Neuronal stem cell (in vitro differentiated cells): ENCODE data around the gene LSAMP.

Source experiments
- DNase-seq: peaks from one replicate; pipeline ENCODE4 v3.0.0-alpha.2; 2013; ENCODE audit warnings: low spot score
- H2AFZ ChIP-seq: one replicate; pipeline ENCODE4 v1.6.1; 2013; ENCODE audit warnings: mild to moderate bottlenecking, low read length, inconsistent platforms
- H2AK5ac ChIP-seq: 2 replicates; pipeline ENCODE4 v1.6.1; 2013; ENCODE audit warnings: low read depth, mild to moderate bottlenecking, inconsistent platforms, low read length, moderate library complexity, mixed read lengths
- H2BK120ac ChIP-seq: 2 replicates; pipeline ENCODE4 v1.6.1; 2013; ENCODE audit warnings: low read depth, mild to moderate bottlenecking, inconsistent platforms, low read length, moderate library complexity, mixed read lengths
- H2BK12ac ChIP-seq: one replicate; pipeline ENCODE4 v1.6.1; 2013; ENCODE audit warnings: low read length, inconsistent platforms
- H2BK15ac ChIP-seq: 2 replicates; pipeline ENCODE4 v1.6.1; 2013; ENCODE audit warnings: mild to moderate bottlenecking, low read length, inconsistent platforms, mixed read lengths
- H2BK5ac ChIP-seq: one replicate; pipeline ENCODE4 v1.6.1; 2013; ENCODE audit warnings: inconsistent platforms, mild to moderate bottlenecking, low read length, moderate library complexity
- H3K14ac ChIP-seq: one replicate; pipeline ENCODE4 v1.6.1; 2013; ENCODE audit warnings: low read length, inconsistent platforms
- H3K18ac ChIP-seq: 2 replicates; pipeline ENCODE4 v1.6.1; 2013; ENCODE audit warnings: low read length, inconsistent platforms
- H3K23ac ChIP-seq: 2 replicates; pipeline ENCODE4 v1.6.1; 2013; ENCODE audit warnings: low read depth, mild to moderate bottlenecking, mixed read lengths, low read length, inconsistent platforms; ENCODE audit not compliant: poor library complexity
- H3K27ac ChIP-seq: replicated peaks from 3 replicates; pipeline ENCODE4 v1.5.1; 2013; ENCODE audit warnings: low read length, inconsistent platforms
- H3K27me3 ChIP-seq, 3 experiments: 2 replicates each; pipeline ENCODE4 v1.6.1; 2013; ENCODE audit warnings: low read length in 3 of 3, mild to moderate bottlenecking in 2 of 3, inconsistent platforms in 1 of 3, low read depth in 1 of 3, mixed read lengths in 1 of 3, moderate library complexity in 1 of 3; ENCODE audit not compliant: control insufficient read depth in 3 of 3, insufficient read depth in 3 of 3
- H3K36me3 ChIP-seq, 2 donors: replicated peaks in 1 of 2; 2 replicates each; pipeline ENCODE4 v1.6.1; 2013; ENCODE audit warnings: low read length in 2 of 2; ENCODE audit not compliant: control insufficient read depth in 2 of 2, insufficient read depth in 2 of 2
- H3K4ac ChIP-seq: 2 replicates; pipeline ENCODE4 v1.6.1; 2013; ENCODE audit warnings: inconsistent platforms, mild to moderate bottlenecking, low read length, moderate library complexity
- H3K4me1 ChIP-seq, 2 donors: 1 replicate in 1 of 2; 2 replicates in 1 of 2; pipeline ENCODE4 v1.6.1; 2013; ENCODE audit warnings: low read length in 2 of 2, low read depth in 1 of 2; ENCODE audit not compliant: control insufficient read depth in 2 of 2, insufficient read depth in 1 of 2
- H3K4me2 ChIP-seq: one replicate; pipeline ENCODE4 v1.6.1; 2013; ENCODE audit warnings: mild to moderate bottlenecking, low read length, inconsistent platforms; ENCODE audit not compliant: insufficient read depth, poor library complexity, severe bottlenecking
- H3K4me3 ChIP-seq, 2 donors: 2 replicates each; pipeline ENCODE4 v1.5.1; 2013; ENCODE audit warnings: low read length in 2 of 2, mild to moderate bottlenecking in 2 of 2, inconsistent platforms in 1 of 2, moderate library complexity in 1 of 2
- H3K79me1 ChIP-seq: one replicate; pipeline ENCODE4 v1.6.1; 2013; ENCODE audit warnings: low read depth, mild to moderate bottlenecking, inconsistent platforms, low read length, moderate library complexity
- H3K9ac ChIP-seq: one replicate; pipeline ENCODE4 v1.6.1; 2013; ENCODE audit warnings: mild to moderate bottlenecking, low read depth, low read length, inconsistent platforms; ENCODE audit not compliant: poor library complexity
- H3K9me3 ChIP-seq, 2 donors: replicated peaks in 1 of 2; 2 replicates each; pipeline versions ENCODE3 to v1.6.1; 2013; ENCODE audit warnings: low read length in 2 of 2, mild to moderate bottlenecking in 2 of 2, inconsistent platforms in 1 of 2, low read depth in 1 of 2, mixed read lengths in 1 of 2, moderate library complexity in 1 of 2; ENCODE audit not compliant: control insufficient read depth in 2 of 2, insufficient read depth in 1 of 2
- H4K8ac ChIP-seq: one replicate; pipeline ENCODE4 v1.6.1; 2013; ENCODE audit warnings: low read depth, mild to moderate bottlenecking, inconsistent platforms, low read length, moderate library complexity
- H4K91ac ChIP-seq: one replicate; pipeline ENCODE4 v1.6.1; 2013; ENCODE audit warnings: low read length, low read depth, mild to moderate bottlenecking, inconsistent platforms; ENCODE audit not compliant: poor library complexity
- WGBS, 2 donors: extraction: QIAGEN DNeasy Blood & Tissue Kit; methylation state at CpG; one replicate each; pipeline ENCODE4 v1.1.7; 2013; ENCODE audit warnings: missing lambda C conversion rate in 2 of 2, mixed read lengths in 1 of 2; ENCODE audit not compliant: insufficient read length in 2 of 2, insufficient replicate concordance in 1 of 2; ENCODE audit errors: extremely low coverage in 2 of 2; 5-methylcytosine and 5-hydroxymethylcytosine counted together

LSAMP gene

GRCh38 chr3:116033516-116033915 lies 411.8 kb downstream of the LSAMP start:
- WGBS, 2 donors, result no CpG with 5 or more reads among the region's 10 CpGs
- no peak for DNase-seq
- Histone ChIP-seq H2BK15ac (no peak overlapping the region), H2BK12ac (no peak overlapping the region), H3K4me3 (no peak overlapping the region), H3K27me3 (no peaks in the 10 kb centered on the region), H3K9me3 (no peaks in the 10 kb centered on the region), H3K79me1 (no peaks in the 10 kb centered on the region), H3K4me2 (no peak overlapping the region), H3K23ac (no peak overlapping the region), H3K36me3 (no peaks in the 10 kb centered on the region), H2AK5ac (no peak overlapping the region), H3K4me1 (peaks cover 5 to 23% of the 10 kb centered on the region in 2 donors), H4K8ac (no peak overlapping the region), H4K91ac (no peak overlapping the region), H3K27ac (no peak overlapping the region), H3K14ac (no peak overlapping the region), H3K9ac (no peak overlapping the region), H3K4ac (no peak overlapping the region), H3K18ac (no peak overlapping the region), H2AFZ (peak overlapping the region; percentile 40), H2BK5ac (no peak overlapping the region), H2BK120ac (no peak overlapping the region)

- WGBS, 2 donors, result no CpG with 5 or more reads among the region's 1 CpG
- H3K79me1 ChIP-seq, result no peaks in the 10 kb centered on the region
- H3K23ac ChIP-seq, result no peak overlapping the region
- no peak overlapping the region for H3K4ac ChIP-seq
- H3K4me3 ChIP-seq, result no peak overlapping the region
- H3K9ac ChIP-seq, result no peak overlapping the region
- H4K8ac ChIP-seq, result no peak overlapping the region
- H3K4me1 ChIP-seq, result peaks cover 5 to 23% of the 10 kb centered on the region in 2 donors
- no peak overlapping the region for H3K14ac ChIP-seq
- H4K91ac ChIP-seq, result no peak overlapping the region
- H2BK15ac ChIP-seq, result no peak overlapping the region
- no peak overlapping the region for H2AK5ac ChIP-seq
- H3K27ac ChIP-seq, result no peak overlapping the region
- H3K27me3 ChIP-seq, result no peaks in the 10 kb centered on the region
- no peaks in the 10 kb centered on the region for H3K36me3 ChIP-seq
- no peak overlapping the region for H3K4me2 ChIP-seq
- H3K9me3 ChIP-seq, result no peaks in the 10 kb centered on the region
- no peak overlapping the region for H2BK12ac ChIP-seq
- H3K18ac ChIP-seq, result no peak overlapping the region
- H2BK120ac ChIP-seq, result no peak overlapping the region
- DNase-seq, result no peak
- H2AFZ ChIP-seq, result no peak overlapping the region
- H2BK5ac ChIP-seq, result no peak overlapping the region
These were observed 413.1 kb downstream of the LSAMP start for GRCh38 chr3:116032176-116032575.

- no peak overlapping the region for H3K4ac ChIP-seq
- no peaks in the 10 kb centered on the region for H3K36me3 ChIP-seq
- H3K14ac ChIP-seq, result no peak overlapping the region
- H2AFZ ChIP-seq, result no peak overlapping the region
- H3K27me3 ChIP-seq, result no peaks in the 10 kb centered on the region
- H3K9me3 ChIP-seq, result no peaks in the 10 kb centered on the region
- no CpG with 5 or more reads among the region's 5 CpGs for WGBS, 2 donors
- no peak overlapping the region for H2BK5ac ChIP-seq
- no peak overlapping the region for H3K27ac ChIP-seq
- no peak overlapping the region for H4K8ac ChIP-seq
- DNase-seq, result no peak
- no peak overlapping the region for H4K91ac ChIP-seq
- H3K79me1 ChIP-seq, result no peaks in the 10 kb centered on the region
- H2BK15ac ChIP-seq, result no peak overlapping the region
- H2AK5ac ChIP-seq, result no peak overlapping the region
- no peak overlapping the region for H3K4me3 ChIP-seq
- H3K18ac ChIP-seq, result no peak overlapping the region
- no peak overlapping the region for H3K4me2 ChIP-seq
- no peak overlapping the region for H3K23ac ChIP-seq
- no peak overlapping the region for H2BK120ac ChIP-seq
- peaks cover 5 to 19% of the 10 kb centered on the region in 2 donors for H3K4me1 ChIP-seq
- H2BK12ac ChIP-seq, result no peak overlapping the region
- H3K9ac ChIP-seq, result no peak overlapping the region
These were observed 415.0 kb downstream of the LSAMP start for GRCh38 chr3:116030131-116030850.

- no peak overlapping the region for H3K18ac ChIP-seq
- H3K27me3 ChIP-seq, result no peaks in the 10 kb centered on the region
- H2BK120ac ChIP-seq, result no peak overlapping the region
- no peak overlapping the region for H4K91ac ChIP-seq
- H2AFZ ChIP-seq, result no peak overlapping the region
- H3K23ac ChIP-seq, result no peak overlapping the region
- no peak overlapping the region for H2BK12ac ChIP-seq
- H2BK5ac ChIP-seq, result no peak overlapping the region
- no peak overlapping the region for H2BK15ac ChIP-seq
- H3K36me3 ChIP-seq, result no peaks in the 10 kb centered on the region
- DNase-seq, result no peak
- H4K8ac ChIP-seq, result no peak overlapping the region
- no peak overlapping the region for H3K4ac ChIP-seq
- H3K27ac ChIP-seq, result no peak overlapping the region
- no peak overlapping the region for H3K9ac ChIP-seq
- H3K14ac ChIP-seq, result no peak overlapping the region
- no CpG with 5 or more reads among the region's 2 CpGs for WGBS, 2 donors
- H3K4me1 ChIP-seq, result peaks cover 4 to 12% of the 10 kb centered on the region in 2 donors
- no peak overlapping the region for H2AK5ac ChIP-seq
- no peak overlapping the region for H3K4me2 ChIP-seq
- no peaks in the 10 kb centered on the region for H3K9me3 ChIP-seq
- no peaks in the 10 kb centered on the region for H3K79me1 ChIP-seq
- H3K4me3 ChIP-seq, result no peak overlapping the region
These were observed 416.0 kb downstream of the LSAMP start for GRCh38 chr3:116029266-116029665.
